GM23338 (cell line): ENCODE results near the gene SIN3B. TPM values are rescaled to one million over a fixed set of nuclear protein-coding genes. Genes with fewer than 3 reads are reported as not detected.

ENCODE experiments used
- ATAC-seq: fragments of 200-7000 bp; cut with Tn5 transposase; 3 replicates; pipeline ENCODE4 v1.9.1; 2020
- DNase-seq: peaks from one replicate; pipeline ENCODE4 v3.0.0-alpha.2; 2015; ENCODE audit warnings: low spot score
- H2AFZ ChIP-seq: fragments of 200-600 bp; sonication (generic); 2 replicates; pipeline ENCODE4 v1.8.0; 2016; ENCODE audit warnings: antibody characterized with exemption, mild to moderate bottlenecking, moderate library complexity
- H3F3A ChIP-seq: fragments of 200-600 bp; sonication (generic); replicated peaks from 2 replicates; pipeline ENCODE4 v1.8.0; 2017; ENCODE audit warnings: antibody characterized with exemption, mixed run types, low read depth
- H3K27ac ChIP-seq: fragments of 200-600 bp; sonication (generic); 2 replicates; pipeline ENCODE4 v1.6.1; 2016; ENCODE audit warnings: low read depth
- H3K27me3 ChIP-seq: fragments of 200-600 bp; sonication (generic); 2 replicates; pipeline ENCODE4 v1.8.0; 2016; ENCODE audit warnings: mild to moderate bottlenecking, mixed run types, moderate library complexity; ENCODE audit not compliant: insufficient read depth
- H3K36me3 ChIP-seq: fragments of 200-600 bp; sonication (generic); 2 replicates; pipeline ENCODE4 v1.8.0; 2016; ENCODE audit warnings: mild to moderate bottlenecking; ENCODE audit not compliant: insufficient read depth
- H3K4me1 ChIP-seq: fragments of 200-600 bp; sonication (generic); 2 replicates; pipeline ENCODE4 v1.8.0; 2016; ENCODE audit warnings: mild to moderate bottlenecking, moderate library complexity; ENCODE audit not compliant: insufficient read depth
- H3K4me2 ChIP-seq: fragments of 200-600 bp; sonication (generic); 2 replicates; pipeline ENCODE4 v1.7.1; 2017; ENCODE audit warnings: mixed run types
- H3K4me3 ChIP-seq: fragments of 200-600 bp; sonication (generic); 2 replicates; pipeline ENCODE4 v1.6.1; 2016; ENCODE audit warnings: mixed run types
- H3K79me2 ChIP-seq: fragments of 200-600 bp; sonication (generic); replicated peaks from 2 replicates; pipeline ENCODE4 v1.8.0; 2017; ENCODE audit warnings: mild to moderate bottlenecking; ENCODE audit not compliant: insufficient read depth
- H3K9me2 ChIP-seq: fragments of 200-600 bp; sonication (generic); 2 replicates; pipeline ENCODE4 v1.8.0; 2017; ENCODE audit not compliant: insufficient read depth
- H4K20me1 ChIP-seq: fragments of 200-600 bp; sonication (generic); replicated peaks from 2 replicates; pipeline ENCODE4 v1.8.0; 2017; ENCODE audit warnings: mild to moderate bottlenecking; ENCODE audit not compliant: insufficient read depth
- H3K27ac Mint-ChIP-seq: 2 replicates; pipeline ENCODE4 v1.8.0; 2020; ENCODE audit warnings: inconsistent platforms, mild to moderate bottlenecking, moderate library complexity, mixed read lengths
- H3K27me3 Mint-ChIP-seq: 3 replicates; pipeline ENCODE4 v1.8.0; 2022; ENCODE audit warnings: low read depth, mild to moderate bottlenecking, moderate library complexity, mixed read lengths, inconsistent platforms; ENCODE audit not compliant: insufficient read depth, poor library complexity
- H3K36me3 Mint-ChIP-seq: 3 replicates; pipeline ENCODE4 v1.8.0; 2021; ENCODE audit warnings: low read depth, mild to moderate bottlenecking, inconsistent platforms, moderate library complexity, mixed read lengths
- H3K4me1 Mint-ChIP-seq: 3 replicates; pipeline ENCODE4 v1.8.0; 2020; ENCODE audit warnings: mild to moderate bottlenecking, inconsistent platforms, mixed read lengths
- H3K4me3 Mint-ChIP-seq: 3 replicates; pipeline ENCODE4 v1.8.0; 2021; ENCODE audit warnings: moderate library complexity, mild to moderate bottlenecking, inconsistent platforms, mixed read lengths
- H3K9me3 Mint-ChIP-seq: 3 replicates; pipeline ENCODE4 v1.8.0; 2020; ENCODE audit warnings: moderate library complexity, mild to moderate bottlenecking, inconsistent platforms, mixed read lengths
- CREB1 ChIP-seq: fragments of 250-450 bp; sonication (Bioruptor Pico); IDR thresholded peaks from 2 replicates; pipeline ENCODE4 v1.5.0; 2020; ENCODE audit warnings: low read depth, mild to moderate bottlenecking, moderate library complexity
- ETS1 ChIP-seq: IDR thresholded peaks from 2 replicates; pipeline ENCODE4 v1.6.1; 2016; ENCODE audit warnings: antibody characterized with exemption
- EZH2 ChIP-seq: fragments of 200-600 bp; sonication (generic); IDR thresholded peaks from one replicate; pipeline ENCODE4 v1.8.0; 2017; ENCODE audit warnings: antibody characterized with exemption, mild to moderate bottlenecking, low read depth; ENCODE audit not compliant: unreplicated experiment
- EZH2phosphoT487 ChIP-seq: fragments of 200-600 bp; sonication (generic); IDR thresholded peaks from one replicate; pipeline ENCODE4 v1.8.1; 2018; ENCODE audit warnings: antibody characterized with exemption; ENCODE audit not compliant: unreplicated experiment
- JUNB ChIP-seq: IDR thresholded peaks from one replicate; pipeline ENCODE4 v1.6.1; 2016; ENCODE audit warnings: antibody characterized with exemption; ENCODE audit not compliant: unreplicated experiment
- NANOG ChIP-seq: IDR thresholded peaks from 2 replicates; pipeline ENCODE4 v1.6.1; 2016; ENCODE audit warnings: antibody characterized with exemption, borderline replicate concordance
- POLR2AphosphoS5 ChIP-seq: IDR thresholded peaks from 2 replicates; pipeline ENCODE4 v1.6.1; 2016; ENCODE audit warnings: antibody characterized with exemption, low read depth
- STAT1 ChIP-seq: IDR thresholded peaks from one replicate; pipeline ENCODE4 v1.6.1; 2016; ENCODE audit warnings: antibody characterized with exemption; ENCODE audit not compliant: unreplicated experiment
- ZNF114 ChIP-seq: fragments of 250-450 bp; sonication (Bioruptor Pico); IDR thresholded peaks from 2 replicates; pipeline ENCODE4 v1.5.0; 2020; ENCODE audit warnings: mild to moderate bottlenecking, moderate library complexity
- ZNF331 ChIP-seq: fragments of 250-450 bp; sonication (Bioruptor Pico); IDR thresholded peaks from 2 replicates; pipeline ENCODE4 v1.5.0; 2020; ENCODE audit warnings: low read depth, mild to moderate bottlenecking, moderate library complexity
- ZNF462 ChIP-seq: fragments of 250-450 bp; sonication (Bioruptor Pico); IDR thresholded peaks from 2 replicates; pipeline ENCODE4 v1.5.0; 2020; ENCODE audit warnings: mild to moderate bottlenecking, moderate library complexity
- polyA plus RNA-seq: library from polyadenylated mRNA; unstranded; fragments of >200 nt; fragmentation: Nextera tagmentation; extraction: Ambion mirVana; gene quantifications from 2 replicates; pipeline ENCODE4 v1.2.1, GENCODE V29; 2016
- total RNA-seq: library from RNA; depleted of rRNA; stranded (reverse); fragments of >200 nt; shearing (Covaris generic); gene quantifications from 2 replicates; pipeline ENCODE4 v1.2.3, GENCODE V29; 2014
- TF ChIP-seq, protein P1 (sequence below): IDR thresholded peaks from one replicate; pipeline ENCODE4 v1.6.1; 2018; ENCODE audit warnings: antibody characterized with exemption; ENCODE audit not compliant: unreplicated experiment
- TF ChIP-seq, protein P2 (sequence below), 2 experiments: fragments of 200-600 bp in 1 of 2; sonication (generic) in 1 of 2; conservative IDR thresholded peaks; 2 replicates each; pipeline versions ENCODE4 v1.5.1 to v1.6.1; 2016 to 2017; ENCODE audit warnings: antibody characterized with exemption in 2 of 2, low read depth in 2 of 2, mild to moderate bottlenecking in 2 of 2, moderate library complexity in 1 of 2

Gene SIN3B
- total and polyA plus RNA-seq, 2 experiments from 2014 or later = 37.6 to 68.6 TPM

GRCh38 chr19:16928351-16928750 is 99.2 kb downstream of the SIN3B start:
- H3K9me2 ChIP-seq = no peaks in the 10 kb centered on the region
- no peaks in the 10 kb centered on the region for H3F3A ChIP-seq
- Mint-ChIP-seq H3K4me1 (no peaks in the 10 kb centered on the region), H3K9me3 (peaks cover 72% of the 10 kb centered on the region), H3K4me3 (no peak overlapping the region), H3K36me3 (peaks cover 37% of the 10 kb centered on the region), H3K27me3 (peaks cover 13% of the 10 kb centered on the region), H3K27ac (no peak overlapping the region)
- H3K4me3 ChIP-seq = no peak overlapping the region
- no peak for ATAC-seq
- no peak overlapping the region for H2AFZ ChIP-seq
- H3K36me3 ChIP-seq = no peaks in the 10 kb centered on the region
- no peak for DNase-seq
- no peaks in the 10 kb centered on the region for H3K4me1 ChIP-seq
- no peaks in the 10 kb centered on the region for H3K79me2 ChIP-seq
- H4K20me1 ChIP-seq = no peaks in the 10 kb centered on the region
- H3K27me3 ChIP-seq = no peaks in the 10 kb centered on the region
- H3K27ac ChIP-seq = no peak overlapping the region
- no peak overlapping the region for H3K4me2 ChIP-seq
- TF ChIP-seq ZNF114 = no peak
- no peak for TF ChIP-seq POLR2AphosphoS5
- TF ChIP-seq CREB1 (CRISPR knock-in tag) = no peak
- TF ChIP-seq EZH2phosphoT487 = no peak
- no peak for TF ChIP-seq JUNB
- no peak for TF ChIP-seq EZH2
- TF ChIP-seq STAT1 = no peak
- TF ChIP-seq ETS1 = no peak
- TF ChIP-seq, protein P1, sequence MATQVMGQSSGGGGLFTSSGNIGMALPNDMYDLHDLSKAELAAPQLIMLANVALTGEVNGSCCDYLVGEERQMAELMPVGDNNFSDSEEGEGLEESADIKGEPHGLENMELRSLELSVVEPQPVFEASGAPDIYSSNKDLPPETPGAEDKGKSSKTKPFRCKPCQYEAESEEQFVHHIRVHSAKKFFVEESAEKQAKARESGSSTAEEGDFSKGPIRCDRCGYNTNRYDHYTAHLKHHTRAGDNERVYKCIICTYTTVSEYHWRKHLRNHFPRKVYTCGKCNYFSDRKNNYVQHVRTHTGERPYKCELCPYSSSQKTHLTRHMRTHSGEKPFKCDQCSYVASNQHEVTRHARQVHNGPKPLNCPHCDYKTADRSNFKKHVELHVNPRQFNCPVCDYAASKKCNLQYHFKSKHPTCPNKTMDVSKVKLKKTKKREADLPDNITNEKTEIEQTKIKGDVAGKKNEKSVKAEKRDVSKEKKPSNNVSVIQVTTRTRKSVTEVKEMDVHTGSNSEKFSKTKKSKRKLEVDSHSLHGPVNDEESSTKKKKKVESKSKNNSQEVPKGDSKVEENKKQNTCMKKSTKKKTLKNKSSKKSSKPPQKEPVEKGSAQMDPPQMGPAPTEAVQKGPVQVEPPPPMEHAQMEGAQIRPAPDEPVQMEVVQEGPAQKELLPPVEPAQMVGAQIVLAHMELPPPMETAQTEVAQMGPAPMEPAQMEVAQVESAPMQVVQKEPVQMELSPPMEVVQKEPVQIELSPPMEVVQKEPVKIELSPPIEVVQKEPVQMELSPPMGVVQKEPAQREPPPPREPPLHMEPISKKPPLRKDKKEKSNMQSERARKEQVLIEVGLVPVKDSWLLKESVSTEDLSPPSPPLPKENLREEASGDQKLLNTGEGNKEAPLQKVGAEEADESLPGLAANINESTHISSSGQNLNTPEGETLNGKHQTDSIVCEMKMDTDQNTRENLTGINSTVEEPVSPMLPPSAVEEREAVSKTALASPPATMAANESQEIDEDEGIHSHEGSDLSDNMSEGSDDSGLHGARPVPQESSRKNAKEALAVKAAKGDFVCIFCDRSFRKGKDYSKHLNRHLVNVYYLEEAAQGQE = no peak
- TF ChIP-seq NANOG = no peak
- TF ChIP-seq ZNF462 (CRISPR knock-in tag) = no peak
- TF ChIP-seq, protein P2, sequence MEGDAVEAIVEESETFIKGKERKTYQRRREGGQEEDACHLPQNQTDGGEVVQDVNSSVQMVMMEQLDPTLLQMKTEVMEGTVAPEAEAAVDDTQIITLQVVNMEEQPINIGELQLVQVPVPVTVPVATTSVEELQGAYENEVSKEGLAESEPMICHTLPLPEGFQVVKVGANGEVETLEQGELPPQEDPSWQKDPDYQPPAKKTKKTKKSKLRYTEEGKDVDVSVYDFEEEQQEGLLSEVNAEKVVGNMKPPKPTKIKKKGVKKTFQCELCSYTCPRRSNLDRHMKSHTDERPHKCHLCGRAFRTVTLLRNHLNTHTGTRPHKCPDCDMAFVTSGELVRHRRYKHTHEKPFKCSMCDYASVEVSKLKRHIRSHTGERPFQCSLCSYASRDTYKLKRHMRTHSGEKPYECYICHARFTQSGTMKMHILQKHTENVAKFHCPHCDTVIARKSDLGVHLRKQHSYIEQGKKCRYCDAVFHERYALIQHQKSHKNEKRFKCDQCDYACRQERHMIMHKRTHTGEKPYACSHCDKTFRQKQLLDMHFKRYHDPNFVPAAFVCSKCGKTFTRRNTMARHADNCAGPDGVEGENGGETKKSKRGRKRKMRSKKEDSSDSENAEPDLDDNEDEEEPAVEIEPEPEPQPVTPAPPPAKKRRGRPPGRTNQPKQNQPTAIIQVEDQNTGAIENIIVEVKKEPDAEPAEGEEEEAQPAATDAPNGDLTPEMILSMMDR (conservative IDR thresholded peaks at IDR 0.05; ENCODE audit: low read depth in 2 of 2) = no peak
- no peak for TF ChIP-seq ZNF331 (CRISPR knock-in tag)
